ENCODE data around the gene UBE2G1. TPM values are rescaled to one million over a fixed set of nuclear protein-coding genes. Genes with fewer than 3 reads are reported as not detected.

The UBE2G1 gene
- total RNA-seq, 4 donors from 2014 or later = 27.3 to 54.0 (median 32.0) TPM

DNA sequence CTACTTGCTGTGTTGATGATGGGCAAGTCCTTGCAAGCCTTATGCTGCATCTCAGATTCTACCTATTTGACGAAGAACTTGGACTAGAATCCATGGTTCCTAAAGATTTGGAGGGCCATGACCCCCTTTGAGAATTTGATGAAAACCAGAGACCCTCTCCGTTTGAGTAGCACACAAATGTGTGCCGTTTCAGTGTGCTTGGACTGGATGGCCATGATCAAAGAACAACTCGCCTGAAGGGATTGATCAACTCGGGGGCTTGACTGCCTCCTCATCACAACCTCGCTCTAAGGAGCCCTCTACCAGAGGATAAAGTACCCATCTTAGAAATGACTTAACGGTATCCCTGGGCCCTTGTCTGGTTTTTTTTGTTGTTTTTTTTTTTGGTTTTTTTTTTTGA lies 99.9 kb downstream of the UBE2G1 start:
- TF ChIP-seq, protein P1, sequence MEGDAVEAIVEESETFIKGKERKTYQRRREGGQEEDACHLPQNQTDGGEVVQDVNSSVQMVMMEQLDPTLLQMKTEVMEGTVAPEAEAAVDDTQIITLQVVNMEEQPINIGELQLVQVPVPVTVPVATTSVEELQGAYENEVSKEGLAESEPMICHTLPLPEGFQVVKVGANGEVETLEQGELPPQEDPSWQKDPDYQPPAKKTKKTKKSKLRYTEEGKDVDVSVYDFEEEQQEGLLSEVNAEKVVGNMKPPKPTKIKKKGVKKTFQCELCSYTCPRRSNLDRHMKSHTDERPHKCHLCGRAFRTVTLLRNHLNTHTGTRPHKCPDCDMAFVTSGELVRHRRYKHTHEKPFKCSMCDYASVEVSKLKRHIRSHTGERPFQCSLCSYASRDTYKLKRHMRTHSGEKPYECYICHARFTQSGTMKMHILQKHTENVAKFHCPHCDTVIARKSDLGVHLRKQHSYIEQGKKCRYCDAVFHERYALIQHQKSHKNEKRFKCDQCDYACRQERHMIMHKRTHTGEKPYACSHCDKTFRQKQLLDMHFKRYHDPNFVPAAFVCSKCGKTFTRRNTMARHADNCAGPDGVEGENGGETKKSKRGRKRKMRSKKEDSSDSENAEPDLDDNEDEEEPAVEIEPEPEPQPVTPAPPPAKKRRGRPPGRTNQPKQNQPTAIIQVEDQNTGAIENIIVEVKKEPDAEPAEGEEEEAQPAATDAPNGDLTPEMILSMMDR (IDR thresholded peaks at IDR 0.05; ENCODE audit: low read depth) = no peak

DNA sequence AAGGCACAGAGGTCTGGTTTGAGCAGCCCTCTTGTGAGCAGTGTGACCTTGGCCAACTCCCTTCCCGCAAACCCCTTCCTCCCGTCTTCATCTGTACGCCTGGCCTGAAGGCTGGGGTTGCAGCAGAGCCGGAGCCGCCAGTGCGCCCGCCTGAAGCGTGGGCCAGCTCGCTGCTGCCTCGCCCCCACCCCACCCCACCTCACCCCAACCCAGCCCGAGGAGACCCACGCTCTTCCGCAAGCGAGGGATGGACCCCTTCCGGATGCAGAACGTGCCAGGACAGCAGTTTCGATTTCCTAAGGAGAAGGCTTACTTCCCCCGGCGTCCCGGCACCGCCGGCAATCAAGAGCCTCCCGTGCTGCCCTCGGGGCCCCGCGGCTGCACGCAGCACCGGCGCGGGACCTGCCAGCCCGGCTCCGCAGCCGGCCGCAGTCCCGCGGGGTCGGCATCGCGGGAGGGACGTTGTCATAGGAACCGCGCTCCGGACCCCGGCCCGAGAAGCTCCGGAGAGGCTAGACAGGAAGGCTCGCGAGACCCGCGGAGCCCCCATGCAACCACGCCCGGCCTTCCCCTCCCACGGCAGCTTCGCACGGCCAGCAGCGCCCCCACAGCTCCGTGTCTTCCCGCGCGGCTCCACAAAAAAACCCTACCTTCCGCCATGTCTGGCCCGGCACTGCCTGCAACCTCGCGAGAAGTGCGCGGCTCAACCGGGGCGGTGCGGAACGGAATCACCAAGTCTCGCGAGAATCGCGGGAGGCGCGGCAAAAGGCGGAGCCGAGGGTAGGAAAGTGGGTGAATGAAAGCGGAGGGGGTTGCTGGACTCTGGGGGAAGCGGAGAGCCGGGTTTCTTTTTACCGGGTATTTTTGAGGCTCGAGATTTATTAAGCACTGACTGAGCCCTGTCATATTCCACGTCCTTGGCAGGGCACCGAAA lies 102.9 kb downstream of the UBE2G1 start, which contains the start of gene ANKFY1:
Gene ANKFY1 (minus strand): TSS at position 698 of the 934 bp plus-strand sequence. CDS start 38 bp downstream, at position 660.
- TF ChIP-seq, protein P1 (IDR thresholded peaks at IDR 0.05; ENCODE audit: low read depth) = no peak

DNA sequence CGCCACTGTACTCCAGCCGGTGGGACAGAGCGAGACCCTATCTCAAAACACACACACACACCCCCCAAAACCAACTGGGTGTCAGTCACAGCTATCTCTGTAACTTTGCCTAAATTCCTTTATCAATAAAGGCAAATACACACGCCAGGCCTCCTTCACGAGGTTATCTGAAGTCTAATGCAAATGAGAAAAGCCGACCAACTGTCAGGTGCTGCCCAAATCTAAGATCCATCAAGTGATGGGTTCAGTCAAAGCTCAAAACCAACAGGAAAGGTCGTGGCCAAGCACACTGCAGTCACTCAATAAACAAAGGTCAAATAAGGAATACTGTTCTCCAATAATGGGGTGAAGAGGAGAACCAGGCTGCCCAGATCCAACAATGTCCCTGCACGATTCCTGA lies 103.8 kb downstream of the UBE2G1 start:
- TF ChIP-seq, protein P1 (IDR thresholded peaks at IDR 0.05; ENCODE audit: low read depth) = no peak

DNA sequence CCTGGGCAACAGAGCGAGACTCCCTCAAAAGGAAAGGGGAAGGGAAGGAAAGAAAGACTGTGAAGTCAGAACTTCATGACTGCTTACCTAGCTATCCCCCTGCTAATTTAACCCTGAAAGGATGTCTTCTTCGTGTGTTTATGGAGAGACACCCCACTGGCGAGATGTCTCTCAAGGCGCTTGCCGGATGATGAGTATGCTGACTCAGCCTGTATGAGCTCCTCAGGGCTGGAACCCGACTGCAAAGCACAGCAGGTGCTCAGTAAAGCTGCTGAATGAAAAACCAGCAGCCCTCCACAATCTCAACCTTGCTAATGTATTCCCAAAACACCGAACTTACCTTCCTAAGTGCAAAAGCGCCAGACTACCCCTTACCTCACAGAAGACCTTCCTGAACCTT lies 105.0 kb downstream of the UBE2G1 start:
- TF ChIP-seq, protein P1 (IDR thresholded peaks at IDR 0.05; ENCODE audit: low read depth) = no peak

DNA sequence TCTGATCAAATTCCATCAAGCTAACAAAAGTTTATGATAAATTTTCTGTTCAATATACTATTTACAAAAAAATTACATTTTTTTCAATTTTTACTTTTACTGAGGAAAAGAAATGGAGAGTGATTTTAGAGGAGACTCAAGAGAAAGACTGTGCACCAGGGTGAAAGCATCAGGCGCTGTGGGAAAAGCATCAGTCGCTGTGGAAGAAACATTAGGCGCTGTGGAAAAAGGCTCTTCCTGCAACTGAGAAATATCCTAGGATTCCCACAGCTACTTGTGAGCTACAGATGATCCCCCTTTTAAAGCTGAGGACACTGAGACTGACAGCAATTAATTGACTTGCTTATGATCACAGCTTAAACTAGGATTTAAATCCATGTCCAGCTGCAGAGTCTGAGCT lies 107.6 kb downstream of the UBE2G1 start:
- TF ChIP-seq, protein P1 (IDR thresholded peaks at IDR 0.05; ENCODE audit: low read depth) = no peak

DNA sequence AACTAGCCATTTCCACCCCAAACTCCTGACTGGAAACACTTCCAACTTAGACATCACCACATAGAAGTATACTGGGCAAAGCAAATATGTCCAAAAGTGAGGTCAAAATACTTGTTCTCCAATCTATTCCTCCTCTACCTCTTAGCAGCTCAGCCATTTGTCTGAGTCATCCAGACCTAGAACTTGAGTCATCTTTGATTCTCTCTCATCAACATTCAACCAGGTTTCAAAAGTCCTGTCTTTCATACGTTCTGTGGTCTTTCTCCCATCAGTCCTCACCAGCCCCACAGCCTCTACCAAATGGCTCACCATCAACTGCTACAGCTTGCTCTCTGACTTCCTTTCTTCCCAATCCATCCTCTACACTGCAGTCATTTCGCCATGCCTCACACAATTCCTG lies 109.5 kb downstream of the UBE2G1 start:
- TF ChIP-seq, protein P1 (IDR thresholded peaks at IDR 0.05; ENCODE audit: low read depth) = no peak

DNA sequence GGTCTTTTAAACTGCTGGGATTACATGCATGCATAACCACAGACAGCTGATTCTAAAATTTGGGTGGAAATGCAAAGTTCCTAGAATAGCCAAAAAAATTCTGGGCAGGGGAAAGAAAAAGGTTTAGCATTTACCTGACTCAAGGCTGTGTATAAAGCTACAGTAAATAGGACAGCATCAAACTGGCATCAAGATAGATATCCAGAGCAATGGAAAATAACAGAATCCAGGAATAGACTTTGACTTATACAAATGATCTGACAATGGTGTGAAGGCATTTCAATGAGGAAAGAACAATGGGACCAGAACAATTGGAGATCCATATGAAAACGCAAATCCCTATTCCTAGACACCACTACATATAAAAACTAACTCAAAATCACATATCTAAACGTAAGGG lies 115.6 kb downstream of the UBE2G1 start:
- TF ChIP-seq, protein P1 (IDR thresholded peaks at IDR 0.05; ENCODE audit: low read depth) = no peak

All from subcutaneous adipose tissue (tissue), 4 donors.